GM23338 (cell line): Measurements from ENCODE around the gene DUSP1. TPM values are rescaled to one million over a fixed set of nuclear protein-coding genes. Genes with fewer than 3 reads are reported as not detected.

Experiments used
- ATAC-seq: fragments of 200-7000 bp; cut with Tn5 transposase; 3 replicates; pipeline ENCODE4 v1.9.1; 2020
- DNase-seq: peaks from one replicate; pipeline ENCODE4 v3.0.0-alpha.2; 2015; ENCODE audit warnings: low spot score
- H2AFZ ChIP-seq: fragments of 200-600 bp; sonication (generic); 2 replicates; pipeline ENCODE4 v1.8.0; 2016; ENCODE audit warnings: antibody characterized with exemption, mild to moderate bottlenecking, moderate library complexity
- H3F3A ChIP-seq: fragments of 200-600 bp; sonication (generic); replicated peaks from 2 replicates; pipeline ENCODE4 v1.8.0; 2017; ENCODE audit warnings: antibody characterized with exemption, mixed run types, low read depth
- H3K27ac ChIP-seq: fragments of 200-600 bp; sonication (generic); 2 replicates; pipeline ENCODE4 v1.6.1; 2016; ENCODE audit warnings: low read depth
- H3K27me3 ChIP-seq: fragments of 200-600 bp; sonication (generic); 2 replicates; pipeline ENCODE4 v1.8.0; 2016; ENCODE audit warnings: mild to moderate bottlenecking, mixed run types, moderate library complexity; ENCODE audit not compliant: insufficient read depth
- H3K36me3 ChIP-seq: fragments of 200-600 bp; sonication (generic); 2 replicates; pipeline ENCODE4 v1.8.0; 2016; ENCODE audit warnings: mild to moderate bottlenecking; ENCODE audit not compliant: insufficient read depth
- H3K4me1 ChIP-seq: fragments of 200-600 bp; sonication (generic); 2 replicates; pipeline ENCODE4 v1.8.0; 2016; ENCODE audit warnings: mild to moderate bottlenecking, moderate library complexity; ENCODE audit not compliant: insufficient read depth
- H3K4me2 ChIP-seq: fragments of 200-600 bp; sonication (generic); 2 replicates; pipeline ENCODE4 v1.7.1; 2017; ENCODE audit warnings: mixed run types
- H3K4me3 ChIP-seq: fragments of 200-600 bp; sonication (generic); 2 replicates; pipeline ENCODE4 v1.6.1; 2016; ENCODE audit warnings: mixed run types
- H3K79me2 ChIP-seq: fragments of 200-600 bp; sonication (generic); replicated peaks from 2 replicates; pipeline ENCODE4 v1.8.0; 2017; ENCODE audit warnings: mild to moderate bottlenecking; ENCODE audit not compliant: insufficient read depth
- H3K9me2 ChIP-seq: fragments of 200-600 bp; sonication (generic); 2 replicates; pipeline ENCODE4 v1.8.0; 2017; ENCODE audit not compliant: insufficient read depth
- H4K20me1 ChIP-seq: fragments of 200-600 bp; sonication (generic); replicated peaks from 2 replicates; pipeline ENCODE4 v1.8.0; 2017; ENCODE audit warnings: mild to moderate bottlenecking; ENCODE audit not compliant: insufficient read depth
- H3K27ac Mint-ChIP-seq: 2 replicates; pipeline ENCODE4 v1.8.0; 2020; ENCODE audit warnings: inconsistent platforms, mild to moderate bottlenecking, moderate library complexity, mixed read lengths
- H3K27me3 Mint-ChIP-seq: 3 replicates; pipeline ENCODE4 v1.8.0; 2022; ENCODE audit warnings: low read depth, mild to moderate bottlenecking, moderate library complexity, mixed read lengths, inconsistent platforms; ENCODE audit not compliant: insufficient read depth, poor library complexity
- H3K36me3 Mint-ChIP-seq: 3 replicates; pipeline ENCODE4 v1.8.0; 2021; ENCODE audit warnings: low read depth, mild to moderate bottlenecking, inconsistent platforms, moderate library complexity, mixed read lengths
- H3K4me1 Mint-ChIP-seq: 3 replicates; pipeline ENCODE4 v1.8.0; 2020; ENCODE audit warnings: mild to moderate bottlenecking, inconsistent platforms, mixed read lengths
- H3K4me3 Mint-ChIP-seq: 3 replicates; pipeline ENCODE4 v1.8.0; 2021; ENCODE audit warnings: moderate library complexity, mild to moderate bottlenecking, inconsistent platforms, mixed read lengths
- H3K9me3 Mint-ChIP-seq: 3 replicates; pipeline ENCODE4 v1.8.0; 2020; ENCODE audit warnings: moderate library complexity, mild to moderate bottlenecking, inconsistent platforms, mixed read lengths
- EZH2 ChIP-seq: fragments of 200-600 bp; sonication (generic); IDR thresholded peaks from one replicate; pipeline ENCODE4 v1.8.0; 2017; ENCODE audit warnings: antibody characterized with exemption, mild to moderate bottlenecking, low read depth; ENCODE audit not compliant: unreplicated experiment
- EZH2phosphoT487 ChIP-seq: fragments of 200-600 bp; sonication (generic); IDR thresholded peaks from one replicate; pipeline ENCODE4 v1.8.1; 2018; ENCODE audit warnings: antibody characterized with exemption; ENCODE audit not compliant: unreplicated experiment
- JUNB ChIP-seq: IDR thresholded peaks from one replicate; pipeline ENCODE4 v1.6.1; 2016; ENCODE audit warnings: antibody characterized with exemption; ENCODE audit not compliant: unreplicated experiment
- STAT1 ChIP-seq: IDR thresholded peaks from one replicate; pipeline ENCODE4 v1.6.1; 2016; ENCODE audit warnings: antibody characterized with exemption; ENCODE audit not compliant: unreplicated experiment
- ZNF331 ChIP-seq: fragments of 250-450 bp; sonication (Bioruptor Pico); IDR thresholded peaks from 2 replicates; pipeline ENCODE4 v1.5.0; 2020; ENCODE audit warnings: low read depth, mild to moderate bottlenecking, moderate library complexity
- polyA plus RNA-seq: library from polyadenylated mRNA; unstranded; fragments of >200 nt; fragmentation: Nextera tagmentation; extraction: Ambion mirVana; gene quantifications from 2 replicates; pipeline ENCODE4 v1.2.1, GENCODE V29; 2016
- total RNA-seq: library from RNA; depleted of rRNA; stranded (reverse); fragments of >200 nt; shearing (Covaris generic); gene quantifications from 2 replicates; pipeline ENCODE4 v1.2.3, GENCODE V29; 2014
- TF ChIP-seq, protein P1 (sequence below): IDR thresholded peaks from one replicate; pipeline ENCODE4 v1.6.1; 2018; ENCODE audit warnings: antibody characterized with exemption; ENCODE audit not compliant: unreplicated experiment
- TF ChIP-seq, protein P2 (sequence below): fragments of 250-450 bp; sonication (Bioruptor Pico); IDR thresholded peaks from 2 replicates; pipeline ENCODE4 v1.5.0; 2020; ENCODE audit warnings: mild to moderate bottlenecking, moderate library complexity

Gene DUSP1
- total and polyA plus RNA-seq, 2 experiments from 2014 or later: 9.7 to 17.2 TPM

DNA sequence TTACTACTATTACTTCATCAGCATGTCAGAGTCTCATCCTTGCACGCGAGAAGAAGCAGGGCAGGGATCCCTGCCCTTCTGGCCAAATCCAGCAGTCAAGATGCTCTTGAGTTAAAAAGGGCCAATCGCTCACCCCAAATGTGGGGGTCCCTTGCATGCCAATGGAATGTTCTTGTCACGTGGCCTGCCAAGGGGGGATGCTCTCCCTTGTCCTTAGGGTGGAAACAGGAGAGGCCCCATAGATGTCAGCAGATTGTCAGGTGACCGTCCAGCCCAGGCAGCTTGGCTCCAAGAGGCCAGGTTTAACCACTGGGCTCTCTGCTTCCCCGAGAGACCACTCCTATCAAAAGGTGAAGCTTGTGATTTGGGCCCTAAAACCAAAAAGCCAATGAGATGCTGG, 25.3 kb upstream of the DUSP1 start:
- Histone ChIP-seq H2AFZ (no peak overlapping the region), H3K4me1 (peaks cover 8% of the 10 kb centered on the region; the same call in 1 of the 2 replicates), H3K27me3 (no peaks in the 10 kb centered on the region), H3K27ac (no peak overlapping the region), H3K36me3 (no peaks in the 10 kb centered on the region), H3F3A (no peaks in the 10 kb centered on the region), H3K79me2 (no peaks in the 10 kb centered on the region), H3K4me3 (no peak overlapping the region), H3K4me2 (no peak overlapping the region), H4K20me1 (no peaks in the 10 kb centered on the region; the same call in 1 of the 2 replicates), H3K9me2 (no peaks in the 10 kb centered on the region)
- Mint-ChIP-seq H3K27me3 (peaks cover 3% of the 10 kb centered on the region), H3K27ac (no peak overlapping the region), H3K4me1 (peaks cover 8% of the 10 kb centered on the region), H3K9me3 (no peaks in the 10 kb centered on the region), H3K4me3 (no peak overlapping the region), H3K36me3 (no peaks in the 10 kb centered on the region)
- ATAC-seq: no peak
- TF ChIP-seq ZNF331 (CRISPR knock-in tag): no peak
- no peak for TF ChIP-seq STAT1
- TF ChIP-seq, protein P1, sequence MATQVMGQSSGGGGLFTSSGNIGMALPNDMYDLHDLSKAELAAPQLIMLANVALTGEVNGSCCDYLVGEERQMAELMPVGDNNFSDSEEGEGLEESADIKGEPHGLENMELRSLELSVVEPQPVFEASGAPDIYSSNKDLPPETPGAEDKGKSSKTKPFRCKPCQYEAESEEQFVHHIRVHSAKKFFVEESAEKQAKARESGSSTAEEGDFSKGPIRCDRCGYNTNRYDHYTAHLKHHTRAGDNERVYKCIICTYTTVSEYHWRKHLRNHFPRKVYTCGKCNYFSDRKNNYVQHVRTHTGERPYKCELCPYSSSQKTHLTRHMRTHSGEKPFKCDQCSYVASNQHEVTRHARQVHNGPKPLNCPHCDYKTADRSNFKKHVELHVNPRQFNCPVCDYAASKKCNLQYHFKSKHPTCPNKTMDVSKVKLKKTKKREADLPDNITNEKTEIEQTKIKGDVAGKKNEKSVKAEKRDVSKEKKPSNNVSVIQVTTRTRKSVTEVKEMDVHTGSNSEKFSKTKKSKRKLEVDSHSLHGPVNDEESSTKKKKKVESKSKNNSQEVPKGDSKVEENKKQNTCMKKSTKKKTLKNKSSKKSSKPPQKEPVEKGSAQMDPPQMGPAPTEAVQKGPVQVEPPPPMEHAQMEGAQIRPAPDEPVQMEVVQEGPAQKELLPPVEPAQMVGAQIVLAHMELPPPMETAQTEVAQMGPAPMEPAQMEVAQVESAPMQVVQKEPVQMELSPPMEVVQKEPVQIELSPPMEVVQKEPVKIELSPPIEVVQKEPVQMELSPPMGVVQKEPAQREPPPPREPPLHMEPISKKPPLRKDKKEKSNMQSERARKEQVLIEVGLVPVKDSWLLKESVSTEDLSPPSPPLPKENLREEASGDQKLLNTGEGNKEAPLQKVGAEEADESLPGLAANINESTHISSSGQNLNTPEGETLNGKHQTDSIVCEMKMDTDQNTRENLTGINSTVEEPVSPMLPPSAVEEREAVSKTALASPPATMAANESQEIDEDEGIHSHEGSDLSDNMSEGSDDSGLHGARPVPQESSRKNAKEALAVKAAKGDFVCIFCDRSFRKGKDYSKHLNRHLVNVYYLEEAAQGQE: no peak
- DNase-seq: no peak

DNA sequence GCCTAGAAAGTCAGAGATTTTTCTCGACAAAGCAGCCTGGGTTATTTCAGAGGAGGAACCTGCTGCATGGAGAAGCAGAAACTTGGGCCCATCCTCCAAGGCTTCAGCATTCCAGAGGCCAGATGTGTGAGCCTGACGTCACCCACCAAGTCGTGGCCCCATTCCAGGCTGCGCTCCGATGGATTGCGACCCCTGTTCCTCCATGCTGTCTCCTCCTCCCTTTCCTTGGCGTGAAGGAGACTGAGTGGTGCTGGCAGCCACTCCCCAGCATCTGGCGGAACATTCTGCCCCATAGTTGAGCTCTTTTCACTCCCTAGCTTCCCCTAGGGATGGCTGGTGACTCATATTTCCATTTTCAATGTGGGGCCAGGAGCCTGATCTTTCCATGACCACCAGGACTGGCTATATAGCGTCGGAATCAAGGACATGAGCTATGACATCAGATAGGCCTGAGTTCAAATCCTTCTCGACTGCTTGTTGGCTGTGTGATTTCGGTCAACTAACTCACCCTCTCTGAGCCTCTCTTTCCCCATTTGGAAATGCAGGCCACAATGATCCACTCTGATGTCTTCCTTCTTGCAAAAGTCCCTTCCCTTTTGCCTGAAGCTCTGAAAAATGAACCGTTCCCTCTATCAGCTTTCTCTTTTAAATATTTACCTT, 24.5 kb upstream of the DUSP1 start:
- Mint-ChIP-seq H3K27me3 (peaks cover 6% of the 10 kb centered on the region), H3K9me3 (no peaks in the 10 kb centered on the region), H3K4me3 (no peak overlapping the region), H3K27ac (no peak overlapping the region), H3K36me3 (no peaks in the 10 kb centered on the region), H3K4me1 (peaks cover 8% of the 10 kb centered on the region)
- TF ChIP-seq, protein P1: no peak
- TF ChIP-seq JUNB (no peak), EZH2phosphoT487 (no peak), EZH2 (no peak)
- TF ChIP-seq, protein P2, sequence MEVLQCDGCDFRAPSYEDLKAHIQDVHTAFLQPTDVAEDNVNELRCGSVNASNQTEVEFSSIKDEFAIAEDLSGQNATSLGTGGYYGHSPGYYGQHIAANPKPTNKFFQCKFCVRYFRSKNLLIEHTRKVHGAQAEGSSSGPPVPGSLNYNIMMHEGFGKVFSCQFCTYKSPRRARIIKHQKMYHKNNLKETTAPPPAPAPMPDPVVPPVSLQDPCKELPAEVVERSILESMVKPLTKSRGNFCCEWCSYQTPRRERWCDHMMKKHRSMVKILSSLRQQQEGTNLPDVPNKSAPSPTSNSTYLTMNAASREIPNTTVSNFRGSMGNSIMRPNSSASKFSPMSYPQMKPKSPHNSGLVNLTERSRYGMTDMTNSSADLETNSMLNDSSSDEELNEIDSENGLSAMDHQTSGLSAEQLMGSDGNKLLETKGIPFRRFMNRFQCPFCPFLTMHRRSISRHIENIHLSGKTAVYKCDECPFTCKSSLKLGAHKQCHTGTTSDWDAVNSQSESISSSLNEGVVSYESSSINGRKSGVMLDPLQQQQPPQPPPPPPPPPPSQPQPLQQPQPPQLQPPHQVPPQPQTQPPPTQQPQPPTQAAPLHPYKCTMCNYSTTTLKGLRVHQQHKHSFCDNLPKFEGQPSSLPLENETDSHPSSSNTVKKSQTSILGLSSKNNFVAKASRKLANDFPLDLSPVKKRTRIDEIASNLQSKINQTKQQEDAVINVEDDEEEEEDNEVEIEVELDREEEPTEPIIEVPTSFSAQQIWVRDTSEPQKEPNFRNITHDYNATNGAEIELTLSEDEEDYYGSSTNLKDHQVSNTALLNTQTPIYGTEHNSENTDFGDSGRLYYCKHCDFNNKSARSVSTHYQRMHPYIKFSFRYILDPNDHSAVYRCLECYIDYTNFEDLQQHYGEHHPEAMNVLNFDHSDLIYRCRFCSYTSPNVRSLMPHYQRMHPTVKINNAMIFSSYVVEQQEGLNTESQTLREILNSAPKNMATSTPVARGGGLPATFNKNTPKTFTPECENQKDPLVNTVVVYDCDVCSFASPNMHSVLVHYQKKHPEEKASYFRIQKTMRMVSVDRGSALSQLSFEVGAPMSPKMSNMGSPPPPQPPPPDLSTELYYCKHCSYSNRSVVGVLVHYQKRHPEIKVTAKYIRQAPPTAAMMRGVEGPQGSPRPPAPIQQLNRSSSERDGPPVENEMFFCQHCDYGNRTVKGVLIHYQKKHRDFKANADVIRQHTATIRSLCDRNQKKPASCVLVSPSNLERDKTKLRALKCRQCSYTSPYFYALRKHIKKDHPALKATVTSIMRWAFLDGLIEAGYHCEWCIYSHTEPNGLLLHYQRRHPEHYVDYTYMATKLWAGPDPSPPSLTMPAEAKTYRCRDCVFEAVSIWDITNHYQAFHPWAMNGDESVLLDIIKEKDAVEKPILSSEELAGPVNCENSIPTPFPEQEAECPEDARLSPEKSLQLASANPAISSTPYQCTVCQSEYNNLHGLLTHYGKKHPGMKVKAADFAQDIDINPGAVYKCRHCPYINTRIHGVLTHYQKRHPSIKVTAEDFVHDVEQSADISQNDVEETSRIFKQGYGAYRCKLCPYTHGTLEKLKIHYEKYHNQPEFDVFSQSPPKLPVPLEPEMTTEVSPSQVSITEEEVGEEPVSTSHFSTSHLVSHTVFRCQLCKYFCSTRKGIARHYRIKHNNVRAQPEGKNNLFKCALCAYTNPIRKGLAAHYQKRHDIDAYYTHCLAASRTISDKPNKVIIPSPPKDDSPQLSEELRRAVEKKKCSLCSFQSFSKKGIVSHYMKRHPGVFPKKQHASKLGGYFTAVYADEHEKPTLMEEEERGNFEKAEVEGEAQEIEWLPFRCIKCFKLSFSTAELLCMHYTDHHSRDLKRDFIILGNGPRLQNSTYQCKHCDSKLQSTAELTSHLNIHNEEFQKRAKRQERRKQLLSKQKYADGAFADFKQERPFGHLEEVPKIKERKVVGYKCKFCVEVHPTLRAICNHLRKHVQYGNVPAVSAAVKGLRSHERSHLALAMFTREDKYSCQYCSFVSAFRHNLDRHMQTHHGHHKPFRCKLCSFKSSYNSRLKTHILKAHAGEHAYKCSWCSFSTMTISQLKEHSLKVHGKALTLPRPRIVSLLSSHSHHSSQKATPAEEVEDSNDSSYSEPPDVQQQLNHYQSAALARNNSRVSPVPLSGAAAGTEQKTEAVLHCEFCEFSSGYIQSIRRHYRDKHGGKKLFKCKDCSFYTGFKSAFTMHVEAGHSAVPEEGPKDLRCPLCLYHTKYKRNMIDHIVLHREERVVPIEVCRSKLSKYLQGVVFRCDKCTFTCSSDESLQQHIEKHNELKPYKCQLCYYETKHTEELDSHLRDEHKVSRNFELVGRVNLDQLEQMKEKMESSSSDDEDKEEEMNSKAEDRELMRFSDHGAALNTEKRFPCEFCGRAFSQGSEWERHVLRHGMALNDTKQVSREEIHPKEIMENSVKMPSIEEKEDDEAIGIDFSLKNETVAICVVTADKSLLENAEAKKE (CRISPR knock-in tag): no peak
- DNase-seq (peak; percentile 26), ATAC-seq (no peak)
- Histone ChIP-seq H3K4me1 (peaks cover 8% of the 10 kb centered on the region; the same call in 1 of the 2 replicates), H2AFZ (no peak overlapping the region), H3K4me2 (no peak overlapping the region), H3K79me2 (no peaks in the 10 kb centered on the region), H3K36me3 (no peaks in the 10 kb centered on the region), H3F3A (no peaks in the 10 kb centered on the region), H3K27me3 (no peaks in the 10 kb centered on the region), H4K20me1 (no peaks in the 10 kb centered on the region; the same call in 1 of the 2 replicates), H3K4me3 (no peak overlapping the region), H3K9me2 (no peaks in the 10 kb centered on the region), H3K27ac (no peak overlapping the region)
